GM18511 (cell line): ENCODE measurements around the gene ZCRB1.
"Not testable (repeated sequence)": the region's sequence is repeated elsewhere in the genome, so short reads cannot be mapped to it uniquely, and the experiment has no call there.

ENCODE experiments used
- ATAC-seq: cut with Tn5 transposase; IDR thresholded peaks from one replicate; pipeline ENCODE4 v1.9.1; 2021; ENCODE audit warnings: mild to moderate bottlenecking, moderate library complexity; ENCODE audit not compliant: unreplicated experiment

Gene ZCRB1, protein sequence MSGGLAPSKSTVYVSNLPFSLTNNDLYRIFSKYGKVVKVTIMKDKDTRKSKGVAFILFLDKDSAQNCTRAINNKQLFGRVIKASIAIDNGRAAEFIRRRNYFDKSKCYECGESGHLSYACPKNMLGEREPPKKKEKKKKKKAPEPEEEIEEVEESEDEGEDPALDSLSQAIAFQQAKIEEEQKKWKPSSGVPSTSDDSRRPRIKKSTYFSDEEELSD

DNA sequence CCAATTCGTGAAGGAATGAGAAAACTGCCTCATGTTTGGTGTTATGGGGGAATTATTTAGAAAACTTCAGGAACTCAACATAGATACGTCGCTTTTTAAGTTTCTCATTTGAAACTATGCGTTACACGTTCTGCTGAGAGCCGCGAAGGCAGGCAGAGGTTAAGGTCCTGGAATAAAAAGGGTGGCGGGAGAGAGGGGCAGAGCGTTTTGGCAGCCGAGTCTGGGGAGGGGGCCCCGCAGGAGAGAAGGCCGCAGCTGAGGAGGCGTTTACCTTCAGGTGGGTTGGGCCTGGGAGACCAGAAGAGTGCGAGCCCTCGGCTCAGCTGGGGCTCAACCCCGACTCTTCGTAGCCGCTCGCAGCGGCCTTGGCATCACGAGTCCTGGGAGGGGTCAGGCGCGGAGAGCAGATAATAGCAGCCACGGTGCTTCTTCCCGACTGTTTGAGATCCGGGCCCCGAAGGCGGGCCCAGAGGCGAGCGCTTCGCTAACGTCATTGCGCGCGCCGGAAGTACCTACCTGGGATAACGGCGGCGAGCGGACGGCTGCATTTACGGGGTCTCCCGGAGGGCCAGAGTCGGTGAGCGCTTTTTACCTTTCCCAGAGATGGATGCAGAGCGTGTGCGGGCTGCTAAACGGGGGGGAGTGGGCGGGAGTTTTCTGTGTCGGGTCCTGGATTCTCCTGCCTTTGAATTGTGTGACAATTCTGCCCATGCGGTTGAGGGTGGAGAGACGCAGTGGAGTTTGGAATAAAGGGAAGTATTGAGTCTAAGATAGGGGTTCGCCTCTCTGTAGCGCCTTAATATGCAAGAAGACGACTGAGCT, at the start of gene ZCRB1, which contains the start of gene PPHLN1:
Gene ZCRB1 (minus strand): TSS at position 442 of the 822 bp plus-strand sequence. CDS start 1,992 bp downstream, outside the sequence.
Gene PPHLN1 (plus strand): TSS at position 515 of the 822 bp plus-strand sequence. CDS start 9,736 bp downstream, outside the sequence.
- ATAC-seq, result peak; percentile 94

DNA sequence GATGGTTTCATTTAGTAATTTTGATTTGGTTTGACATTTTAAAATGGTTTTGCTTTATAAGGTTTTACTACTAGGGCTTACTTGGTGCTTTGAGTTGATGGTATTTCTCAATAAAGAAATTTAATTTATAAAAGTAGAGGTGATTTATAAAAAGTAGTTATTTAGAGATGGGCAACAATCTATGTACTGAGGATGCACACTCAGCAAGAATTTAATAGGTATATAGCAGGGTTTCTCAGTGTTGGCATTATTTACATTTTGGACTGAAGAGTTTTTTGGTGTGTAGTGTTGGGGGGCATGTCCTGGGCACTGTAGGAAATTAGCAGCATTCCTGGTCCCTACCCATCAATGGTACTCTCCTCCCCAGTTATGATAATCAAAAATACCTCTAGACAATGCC, 47.8 kb upstream of the ZCRB1 start:
- ATAC-seq, result no peak

DNA sequence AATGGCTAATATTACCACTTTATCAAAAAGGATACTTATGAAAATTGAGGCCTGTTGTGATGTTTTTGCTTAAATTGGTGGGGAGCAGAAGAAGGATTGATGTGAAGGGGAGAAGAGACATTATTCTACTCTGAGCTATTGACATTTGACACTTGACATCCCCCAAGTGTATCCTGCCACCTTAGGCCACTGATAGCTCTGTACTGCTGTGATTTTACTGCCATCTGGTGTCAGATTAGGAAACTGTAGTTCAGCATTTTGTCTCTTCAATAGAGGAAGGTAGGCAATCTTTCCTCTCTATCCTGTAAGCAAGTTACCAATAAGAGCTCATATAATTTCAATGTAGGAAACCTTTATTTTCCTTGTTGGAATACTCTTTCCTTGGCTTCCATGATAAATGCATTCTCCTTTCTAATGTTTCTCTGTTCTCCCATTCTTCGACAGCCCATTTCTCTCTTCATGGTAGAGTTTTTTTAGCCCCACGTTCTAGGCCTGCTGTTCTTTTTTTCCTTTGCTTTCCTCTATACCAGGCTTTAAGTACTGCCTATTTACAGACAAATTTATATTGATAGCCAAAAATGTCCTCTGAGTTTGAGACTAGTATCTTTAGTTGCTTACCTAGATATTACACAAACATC, 46.4 kb upstream of the ZCRB1 start:
- ATAC-seq, result peak; percentile 85

DNA sequence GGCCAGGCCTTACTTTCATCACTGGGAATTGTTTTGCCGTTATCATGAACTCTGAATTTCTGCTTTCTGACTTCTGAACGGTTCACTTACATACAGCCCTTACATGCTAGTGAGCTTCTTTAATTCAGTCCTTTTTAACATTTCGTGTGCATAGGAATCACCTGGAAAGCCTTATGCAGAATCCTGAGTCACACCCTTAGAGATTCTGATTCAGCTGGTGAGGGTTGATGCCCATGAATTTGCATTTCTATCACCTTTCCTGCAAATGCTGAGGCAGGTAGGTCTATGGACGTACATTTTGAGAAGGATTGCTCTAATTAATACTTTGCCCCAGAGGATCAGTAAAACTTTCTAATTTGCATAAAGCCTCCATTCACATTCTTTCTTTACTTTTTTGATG, 44.1 kb upstream of the ZCRB1 start:
- ATAC-seq, result no peak

DNA sequence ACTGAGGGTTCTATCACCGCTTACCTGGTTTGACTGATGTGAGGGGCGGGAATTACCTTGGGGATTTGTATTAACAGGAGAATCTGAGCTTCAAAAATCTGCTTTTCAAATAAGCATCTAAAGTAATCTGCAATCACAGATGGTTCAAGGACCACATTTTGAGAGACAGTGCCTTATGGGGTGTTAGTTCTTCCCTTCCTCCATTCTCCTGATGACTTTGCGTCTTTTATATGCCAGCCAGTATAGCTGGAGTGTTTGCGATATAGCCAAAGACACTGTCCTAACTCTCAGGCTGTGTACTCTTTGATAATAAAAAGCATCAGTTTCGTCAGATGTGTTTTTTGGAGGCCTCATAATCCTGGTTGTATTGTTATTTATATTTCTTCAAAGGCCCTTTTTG, 39.6 kb upstream of the ZCRB1 start:
- ATAC-seq, result no peak

DNA sequence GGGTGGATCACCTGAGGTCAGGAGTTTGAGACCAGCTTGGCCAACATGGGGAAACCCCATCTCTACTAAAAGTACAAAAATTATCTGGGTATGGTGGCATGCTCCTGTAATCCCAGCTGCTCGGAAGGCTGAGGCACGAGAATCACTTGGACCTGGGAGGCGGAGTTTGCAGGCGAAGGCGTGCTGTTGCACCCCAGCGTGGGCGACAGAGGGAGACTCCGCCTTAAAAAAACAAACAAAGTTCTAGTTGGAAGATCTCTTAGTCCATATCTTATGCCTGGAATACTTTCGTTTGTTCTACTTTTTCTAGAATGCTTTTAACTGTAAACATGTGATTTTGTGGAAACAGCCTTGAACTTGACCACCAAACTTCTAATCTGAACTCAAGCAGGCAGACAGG, 38.8 kb upstream of the ZCRB1 start:
- ATAC-seq, result no peak

DNA sequence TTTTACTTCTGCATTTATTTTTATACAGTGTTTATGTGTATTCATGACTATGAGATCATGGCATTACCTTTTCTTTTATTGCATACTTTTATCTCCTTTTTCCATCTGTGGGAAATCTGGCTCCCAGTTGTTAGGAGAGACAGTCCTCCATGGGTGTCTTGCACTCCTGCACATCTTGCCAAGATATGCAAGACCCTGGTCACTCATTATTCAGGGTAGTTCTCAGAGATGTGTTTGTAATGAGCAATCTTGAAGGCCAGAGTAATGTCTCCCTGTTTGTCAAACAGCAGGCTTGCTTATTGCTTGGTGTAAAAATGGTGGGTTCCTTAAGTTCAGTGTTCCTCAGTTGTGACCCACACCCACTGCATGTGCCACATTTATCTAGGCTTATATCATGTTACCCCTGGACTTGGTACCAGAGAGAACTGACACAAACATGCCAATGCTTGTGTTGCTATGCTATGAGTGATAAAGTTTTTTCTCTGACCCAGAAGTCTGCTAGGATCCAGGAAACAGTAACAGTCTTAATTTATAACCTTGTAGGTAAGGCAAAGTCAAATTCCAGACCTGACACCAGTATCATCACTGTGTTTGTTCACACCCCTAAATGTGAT, 36.9 kb upstream of the ZCRB1 start:
- no peak for ATAC-seq

DNA sequence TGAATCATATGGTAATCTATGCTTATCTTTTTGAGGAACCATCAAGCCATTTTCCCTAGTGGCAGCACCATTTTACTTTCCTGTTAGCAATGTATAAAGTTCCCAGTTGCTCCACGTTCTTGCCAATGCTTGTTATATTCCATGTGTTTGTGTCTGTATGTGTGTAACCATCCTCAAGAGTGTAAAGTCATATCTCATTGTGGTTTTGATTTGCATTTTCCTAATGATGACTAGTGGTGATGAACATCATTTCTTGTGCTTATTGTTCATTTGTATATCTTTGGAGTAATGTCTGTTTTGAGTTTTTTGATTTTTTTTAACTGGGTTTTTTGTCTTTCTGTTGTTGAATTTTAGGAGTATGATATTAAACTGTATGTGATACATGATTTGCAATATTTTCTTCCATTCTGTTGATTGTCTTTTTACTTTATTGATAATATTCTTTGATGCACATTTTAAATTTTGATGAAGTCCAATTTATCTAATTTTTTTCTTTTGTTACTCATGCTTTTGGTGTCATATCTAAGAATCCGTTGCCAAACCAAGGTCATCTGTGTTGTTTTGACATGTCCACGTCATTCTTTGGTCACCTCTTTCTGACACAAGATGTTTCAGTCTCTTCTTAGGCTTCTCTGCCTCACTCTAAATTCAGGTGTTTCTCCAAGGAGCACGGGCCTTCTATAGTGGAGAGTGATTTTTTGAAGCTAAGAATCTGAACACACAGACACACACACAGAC, 36.2 kb upstream of the ZCRB1 start:
- no peak for ATAC-seq

DNA sequence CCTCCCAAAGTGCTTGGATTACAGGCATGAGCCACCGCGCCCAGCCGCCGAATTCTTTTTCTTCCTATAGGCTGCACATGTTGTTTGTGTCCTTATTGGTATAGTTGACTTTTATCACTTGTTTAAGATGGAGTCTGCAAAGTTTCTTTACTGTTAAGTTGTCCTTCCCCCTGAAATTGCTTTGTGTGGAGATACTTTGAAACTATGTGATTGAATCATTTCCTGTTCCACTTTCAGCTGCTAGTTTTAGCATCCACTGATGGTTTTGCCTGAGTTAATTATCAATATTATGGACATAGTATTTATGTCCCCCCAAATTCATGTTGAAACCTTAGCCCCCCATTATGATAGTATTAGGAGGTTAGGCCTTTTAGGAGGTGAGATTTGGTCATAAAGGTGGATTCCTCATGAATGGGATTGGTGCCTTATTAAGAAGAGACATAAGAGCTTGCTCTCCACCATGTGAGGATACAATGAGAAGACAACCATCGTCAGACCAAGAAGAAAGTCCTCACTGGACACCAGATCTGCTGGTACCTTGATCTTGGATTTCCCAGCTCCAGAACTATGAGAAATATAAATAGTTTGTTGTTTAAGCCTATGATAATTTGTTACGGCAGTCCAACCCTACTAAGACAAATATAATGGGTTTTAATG, 35.0 kb upstream of the ZCRB1 start:
- ATAC-seq, result peak; percentile 76

DNA sequence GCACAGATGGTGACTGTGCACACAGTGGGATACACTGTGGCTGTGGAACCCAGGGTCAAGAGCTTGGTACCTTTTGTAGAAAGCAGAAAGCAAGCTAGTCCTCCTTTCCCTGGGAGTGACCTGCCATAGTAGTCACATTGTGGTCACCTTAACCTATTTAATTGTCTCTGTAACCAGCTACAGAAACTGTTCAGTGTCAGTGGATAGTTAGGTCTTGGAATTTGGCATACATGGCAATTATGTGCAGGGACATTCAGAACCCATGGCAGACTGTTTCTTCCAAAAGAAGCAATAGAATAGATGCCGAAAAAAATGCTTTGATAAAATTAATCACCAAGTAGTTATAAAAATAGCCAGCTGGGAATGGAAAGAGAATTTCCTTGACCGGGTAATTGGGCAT, 30.4 kb upstream of the ZCRB1 start:
- ATAC-seq, result no peak

DNA sequence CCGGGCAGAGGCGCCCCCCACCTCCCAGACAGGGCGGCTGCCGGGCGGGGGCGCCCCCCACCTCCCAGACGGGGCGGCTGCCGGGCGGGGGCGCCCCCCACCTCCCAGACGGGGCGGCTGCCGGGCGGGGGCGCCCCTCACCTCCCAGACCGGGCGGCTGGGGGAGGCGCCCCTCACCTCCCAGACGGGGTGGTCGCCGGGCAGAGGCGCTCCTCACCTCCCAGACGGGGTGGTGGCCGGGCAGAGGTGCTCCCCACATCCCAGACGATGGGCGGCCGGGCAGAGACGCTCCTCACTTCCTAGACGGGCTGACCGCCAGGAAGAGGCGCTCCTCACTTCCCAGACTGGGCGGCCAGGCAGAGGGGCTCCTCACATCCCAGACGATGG, 24.1 kb upstream of the ZCRB1 start:
- ATAC-seq, result not testable (repeated sequence)

DNA sequence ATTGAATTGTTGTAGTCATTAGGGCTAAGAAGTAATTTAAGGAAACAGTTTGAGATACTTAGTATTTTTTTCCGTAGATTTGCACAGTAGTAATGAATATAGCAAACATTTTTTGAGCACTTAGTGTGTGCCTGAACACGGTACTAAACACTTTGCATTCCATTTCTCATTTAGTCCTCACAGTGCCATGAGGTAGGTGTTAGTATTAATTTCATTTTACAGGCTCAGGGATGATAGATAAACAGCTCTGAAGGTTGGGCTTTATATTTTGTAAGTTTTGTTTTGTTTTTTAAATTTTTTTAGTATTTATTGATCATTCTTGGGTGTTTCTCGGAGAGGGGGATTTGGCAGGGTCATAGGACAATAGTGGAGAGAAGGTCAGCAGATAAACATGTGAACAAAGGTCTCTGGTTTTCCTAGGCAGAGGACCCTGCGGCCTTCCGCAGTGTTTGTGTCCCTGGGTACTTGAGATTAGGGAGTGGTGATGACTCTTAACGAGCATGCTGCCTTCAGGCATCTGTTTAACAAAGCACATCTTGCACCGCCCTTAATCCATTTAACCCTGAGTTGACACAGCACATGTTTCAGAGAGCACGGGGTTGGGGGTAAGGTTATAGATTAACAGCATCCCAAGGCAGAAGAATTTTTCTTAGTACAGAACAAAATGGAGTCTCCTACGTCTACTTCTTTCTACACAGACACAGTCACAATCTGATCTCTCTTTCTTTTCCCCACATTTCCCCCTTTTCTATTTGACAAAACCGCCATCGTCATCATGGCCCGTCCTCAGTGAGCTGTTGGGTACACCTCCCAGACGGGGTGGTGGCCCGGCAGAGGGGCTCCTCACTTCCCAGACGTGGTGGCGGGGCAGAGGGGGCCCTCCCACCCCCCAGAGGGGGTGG, 23.5 kb upstream of the ZCRB1 start:
- ATAC-seq, result not testable (repeated sequence)

DNA sequence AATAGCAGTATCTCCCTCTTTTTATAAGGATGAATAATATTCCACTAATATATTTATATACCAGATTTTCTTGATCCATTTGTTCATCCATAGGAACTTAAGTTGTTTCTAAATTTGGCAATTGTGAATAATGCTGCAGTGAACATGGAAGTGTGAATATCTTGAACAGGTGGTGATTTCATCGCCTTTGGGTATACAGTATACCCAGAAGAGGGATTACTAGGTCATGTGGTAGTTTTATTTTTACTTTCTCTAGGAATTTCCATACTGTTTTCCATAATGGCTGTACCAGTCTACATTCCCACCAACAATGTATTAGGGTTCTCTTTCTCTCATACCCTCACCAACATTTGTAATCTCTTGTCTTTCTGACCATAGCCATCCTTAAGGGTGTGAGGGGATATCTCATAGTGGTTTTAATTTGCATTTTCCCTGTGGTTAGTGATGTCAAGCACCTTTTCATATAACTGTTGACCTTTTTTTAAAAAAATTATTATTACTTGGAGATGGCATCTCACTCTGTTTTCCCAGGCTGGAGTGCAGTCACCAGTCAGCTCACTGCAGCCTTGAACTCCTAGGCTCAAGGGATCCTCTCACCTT, 20.6 kb upstream of the ZCRB1 start:
- ATAC-seq, result no peak

DNA sequence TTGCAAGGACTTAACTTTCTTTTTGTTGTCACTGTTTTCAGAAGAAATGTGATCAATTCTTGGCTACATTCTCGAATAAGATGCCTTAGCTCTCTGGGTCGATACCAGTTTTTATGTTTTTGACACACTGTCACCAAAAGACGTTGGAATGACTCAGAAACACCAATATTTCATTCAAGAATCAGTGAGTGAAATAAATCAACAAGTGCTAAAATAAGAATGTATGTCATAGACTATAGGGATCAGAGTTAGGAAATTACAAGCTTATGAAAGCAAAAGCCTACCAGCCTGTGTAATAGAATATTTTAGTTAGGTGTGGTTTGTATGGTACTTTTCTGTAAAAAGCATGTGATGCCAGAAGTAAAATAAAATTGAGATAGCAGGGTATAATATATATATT, 17.8 kb upstream of the ZCRB1 start:
- ATAC-seq, result no peak

DNA sequence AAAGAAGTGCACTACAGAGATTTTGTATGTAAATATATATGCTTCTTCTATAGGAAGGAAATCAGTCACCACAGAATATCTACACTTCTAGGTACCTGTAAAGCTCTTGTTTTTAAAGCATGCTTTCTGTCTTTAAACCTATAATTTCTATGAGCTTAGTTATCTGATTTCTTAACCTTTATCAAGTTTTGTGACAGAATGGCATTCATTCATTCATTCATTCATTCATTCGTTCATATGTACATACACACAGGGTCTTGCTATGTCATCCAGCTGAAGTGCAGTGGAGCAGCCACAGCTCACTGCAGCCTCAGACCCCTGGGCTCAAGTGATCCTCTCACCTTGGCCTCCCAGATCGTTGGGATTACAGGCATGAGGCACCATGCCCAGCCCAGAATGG, 16.1 kb upstream of the ZCRB1 start:
- ATAC-seq, result no peak

DNA sequence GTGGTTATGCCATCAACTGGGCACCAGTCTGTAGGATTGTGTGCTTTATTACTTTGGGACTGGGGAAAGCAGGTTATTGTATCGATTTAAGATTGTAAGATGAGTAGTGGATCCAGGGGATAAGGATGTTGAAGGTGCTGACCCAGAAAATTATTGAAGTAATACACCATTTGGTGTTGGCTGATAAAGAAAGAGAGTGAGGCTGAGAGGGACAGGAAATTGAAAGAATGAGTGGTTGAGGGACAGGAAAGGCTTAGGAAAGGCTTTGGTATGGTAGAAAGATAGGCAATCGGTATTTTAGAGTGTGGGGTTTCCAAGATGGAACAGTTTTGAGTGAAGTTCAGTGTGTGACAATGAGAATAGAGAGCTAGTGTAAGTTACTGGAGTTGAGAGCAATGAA, 12.4 kb upstream of the ZCRB1 start:
- no peak for ATAC-seq

DNA sequence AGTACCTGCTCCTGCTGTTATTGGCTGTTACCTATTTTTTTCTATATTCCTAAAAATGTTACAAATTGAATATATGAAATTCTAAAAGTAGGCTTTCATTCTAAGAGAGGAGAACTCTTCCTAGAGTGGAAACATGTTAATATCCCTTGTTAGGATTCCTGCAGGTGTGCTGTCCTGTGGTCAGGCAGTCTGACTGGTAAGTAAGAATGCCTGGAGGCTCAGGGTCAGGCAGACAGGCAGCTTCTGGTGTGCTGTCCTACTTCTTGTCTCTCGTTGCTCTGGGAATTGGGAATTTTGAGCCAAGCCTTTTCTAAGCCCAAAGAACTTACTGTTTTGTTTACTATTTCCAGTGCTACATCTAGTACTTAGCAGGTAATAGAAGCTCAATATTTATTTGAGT, 10.4 kb upstream of the ZCRB1 start:
- no peak for ATAC-seq

DNA sequence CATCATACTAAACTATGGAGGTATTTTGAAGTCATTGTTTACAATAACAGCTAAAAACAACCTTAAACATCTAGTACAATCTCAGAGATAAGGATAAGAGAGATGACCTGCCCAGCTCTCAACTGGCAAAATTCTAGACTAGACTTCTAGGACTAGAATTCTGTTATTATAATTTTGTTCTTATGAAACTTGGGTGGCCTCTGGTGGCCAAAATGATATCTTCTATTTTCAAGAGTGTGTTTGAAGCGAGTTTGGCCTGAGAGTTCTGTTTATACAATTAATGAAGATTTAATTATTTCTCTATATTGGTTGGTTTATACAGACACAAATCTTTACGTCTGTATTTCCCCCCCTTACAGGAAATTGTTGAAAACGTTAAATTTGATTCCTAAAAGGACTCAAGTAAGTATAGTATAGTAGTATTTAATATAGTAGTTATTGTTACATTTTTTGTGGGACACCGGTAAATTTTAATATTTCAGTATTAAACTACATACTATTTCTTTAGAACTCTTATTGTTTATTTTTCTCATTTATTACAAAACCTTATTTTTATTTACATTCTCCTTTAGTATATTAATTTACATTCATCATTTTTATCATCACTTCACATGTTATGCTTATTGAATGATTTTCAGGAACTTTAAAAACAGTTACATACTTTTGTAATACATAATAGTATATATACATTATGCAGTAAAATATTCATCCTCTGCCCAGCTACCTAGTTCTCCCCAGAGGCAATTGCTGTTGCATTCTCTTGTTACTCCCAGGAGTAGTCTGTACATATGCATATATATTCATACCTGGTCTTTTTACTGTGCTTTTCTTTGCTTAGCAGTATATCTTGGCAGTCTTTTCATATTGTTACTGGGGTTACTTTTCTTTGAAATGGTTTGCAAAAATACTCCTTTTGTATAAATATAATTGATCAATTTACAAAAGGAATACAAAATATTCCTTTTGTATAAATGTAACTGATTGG, 6.7 kb upstream of the ZCRB1 start:
- ATAC-seq, result peak; percentile 85
